ENCODE results near the gene NEO1. TPM values are rescaled to one million over a fixed set of nuclear protein-coding genes. Genes with fewer than 3 reads are reported as not detected.

The NEO1 gene
- total and polyA plus RNA-seq, 9 of the 15 experiments (the other 6 are each of a cell fraction or from before 2014, with no cell fraction given): 0.08 to 1.7 (median 0.48) TPM

DNA sequence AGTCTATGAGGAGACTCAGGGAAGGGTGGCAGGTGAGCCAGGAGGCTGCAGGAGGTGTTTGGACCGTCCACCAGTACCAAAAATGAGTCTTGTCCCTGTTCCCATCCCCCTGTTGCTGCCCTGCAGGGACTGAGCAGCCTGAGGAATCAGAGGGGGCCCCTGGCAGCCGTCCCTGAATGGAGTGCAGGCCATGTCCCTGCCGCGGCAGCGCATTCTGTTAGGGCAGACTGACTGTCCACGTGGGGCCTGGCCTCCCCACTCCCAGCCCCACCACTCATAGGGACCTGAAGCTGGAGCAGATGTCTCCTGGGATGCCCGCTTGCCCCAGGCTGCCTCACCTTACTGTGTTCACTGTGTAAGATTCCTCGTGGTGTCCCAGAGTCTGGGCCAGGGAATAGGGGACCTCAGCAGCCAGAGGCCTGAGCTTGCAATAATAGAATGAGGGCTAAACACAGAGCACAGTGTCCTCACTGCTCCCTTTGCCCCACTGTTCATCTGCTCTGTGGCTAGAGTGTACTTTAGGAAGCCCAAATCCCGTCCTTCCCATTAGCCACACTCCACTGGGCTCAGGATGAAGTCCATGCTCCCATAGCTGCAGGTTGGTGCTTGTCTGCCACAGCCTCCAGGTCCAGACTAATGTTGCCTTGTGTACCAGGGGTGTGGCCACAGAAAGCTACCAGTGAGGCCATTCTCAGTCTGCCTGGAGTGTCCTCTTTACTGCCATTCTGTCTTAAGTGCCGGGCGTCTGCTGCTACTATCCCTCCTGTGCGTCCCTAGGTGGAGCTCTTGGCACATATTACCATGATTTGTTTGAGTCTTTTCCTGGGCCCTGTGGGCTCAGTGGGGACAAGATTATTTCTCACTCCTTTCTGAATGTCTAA is 253.3 kb downstream of the NEO1 start (continued):
- TF ChIP-seq NEUROD1 (IDR thresholded peaks at IDR 0.05; ENCODE audit: borderline replicate concordance, low read depth, low read length, partially characterized antibody): no peak
- TF ChIP-seq ZC3H8 (IDR thresholded peaks at IDR 0.05): no peak
- TF ChIP-seq, protein P1, sequence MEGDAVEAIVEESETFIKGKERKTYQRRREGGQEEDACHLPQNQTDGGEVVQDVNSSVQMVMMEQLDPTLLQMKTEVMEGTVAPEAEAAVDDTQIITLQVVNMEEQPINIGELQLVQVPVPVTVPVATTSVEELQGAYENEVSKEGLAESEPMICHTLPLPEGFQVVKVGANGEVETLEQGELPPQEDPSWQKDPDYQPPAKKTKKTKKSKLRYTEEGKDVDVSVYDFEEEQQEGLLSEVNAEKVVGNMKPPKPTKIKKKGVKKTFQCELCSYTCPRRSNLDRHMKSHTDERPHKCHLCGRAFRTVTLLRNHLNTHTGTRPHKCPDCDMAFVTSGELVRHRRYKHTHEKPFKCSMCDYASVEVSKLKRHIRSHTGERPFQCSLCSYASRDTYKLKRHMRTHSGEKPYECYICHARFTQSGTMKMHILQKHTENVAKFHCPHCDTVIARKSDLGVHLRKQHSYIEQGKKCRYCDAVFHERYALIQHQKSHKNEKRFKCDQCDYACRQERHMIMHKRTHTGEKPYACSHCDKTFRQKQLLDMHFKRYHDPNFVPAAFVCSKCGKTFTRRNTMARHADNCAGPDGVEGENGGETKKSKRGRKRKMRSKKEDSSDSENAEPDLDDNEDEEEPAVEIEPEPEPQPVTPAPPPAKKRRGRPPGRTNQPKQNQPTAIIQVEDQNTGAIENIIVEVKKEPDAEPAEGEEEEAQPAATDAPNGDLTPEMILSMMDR (IDR thresholded peaks at IDR 0.05 in 2 of 3, conservative IDR thresholded peaks at IDR 0.05 in 1 of 3; ENCODE audit: insufficient read depth in 2 of 3, low read depth in 1 of 3, low read length in 3 of 3): peak; percentile 74 to 82 (median 77)
- TF ChIP-seq, protein P2, sequence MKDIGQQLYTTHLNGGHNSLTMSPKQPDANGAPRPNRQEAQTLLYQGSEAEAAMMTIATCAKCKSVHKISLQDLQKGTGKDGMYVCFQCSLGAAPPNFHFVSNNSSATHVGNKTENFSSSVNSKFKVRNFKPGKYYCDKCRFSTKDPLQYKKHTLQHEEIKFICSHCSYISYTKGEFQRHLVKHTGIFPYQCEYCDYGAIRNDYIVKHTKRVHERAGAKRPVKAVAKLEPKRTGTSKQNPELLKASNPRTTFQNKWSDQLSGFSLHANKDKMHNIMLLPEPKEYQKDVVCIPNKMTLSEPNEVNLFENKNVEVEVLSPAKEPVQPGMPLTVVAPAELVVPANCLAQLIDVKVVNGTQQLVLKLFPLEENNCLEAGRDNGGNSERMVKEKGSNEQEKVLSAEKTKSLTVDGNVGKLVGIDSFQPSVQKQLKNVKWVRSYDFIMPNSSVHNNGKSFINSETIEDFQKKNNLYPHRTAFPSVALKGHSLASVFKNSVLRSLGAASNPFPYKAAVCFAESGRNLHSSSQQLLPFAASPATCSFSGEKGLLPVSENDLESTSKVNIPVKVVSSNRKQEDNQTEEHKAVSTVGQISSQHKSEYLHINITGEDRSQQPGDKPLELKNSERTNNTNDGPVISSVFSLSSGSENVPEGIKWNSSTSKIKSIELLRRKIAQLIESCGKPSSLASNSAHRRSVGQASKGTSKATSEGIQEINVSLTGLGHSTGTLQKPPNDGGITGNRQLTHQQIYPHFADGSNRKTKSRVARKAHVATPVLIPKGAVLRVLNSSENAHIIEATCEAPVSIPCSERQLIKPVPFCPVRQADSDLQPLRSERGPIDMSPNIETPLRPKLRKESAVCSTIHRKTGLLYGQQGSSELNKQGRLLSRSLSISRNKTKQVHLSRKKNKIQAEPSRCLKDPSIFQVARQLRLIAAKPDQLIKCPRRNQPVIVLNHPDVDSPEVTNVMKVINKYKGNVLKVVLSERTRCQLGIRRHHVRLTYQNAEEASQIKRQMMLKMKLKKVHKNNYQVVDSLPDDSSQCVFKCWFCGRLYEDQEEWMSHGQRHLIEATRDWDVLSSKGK (CRISPR knock-in tag; IDR thresholded peaks at IDR 0.05): no peak
- no peak for TF ChIP-seq ZBED1 (IDR thresholded peaks at IDR 0.05)
